ENCODE data around the gene B4GALNT4.
"Not testable (repeated sequence)": the region's sequence is repeated elsewhere in the genome, so short reads cannot be mapped to it uniquely, and the experiment has no call there.

- not testable (repeated sequence) for TF ChIP-seq EZH2 (optimal IDR thresholded peaks at IDR 0.05; ENCODE audit: low read depth, low read length)
- TF ChIP-seq, protein P1, sequence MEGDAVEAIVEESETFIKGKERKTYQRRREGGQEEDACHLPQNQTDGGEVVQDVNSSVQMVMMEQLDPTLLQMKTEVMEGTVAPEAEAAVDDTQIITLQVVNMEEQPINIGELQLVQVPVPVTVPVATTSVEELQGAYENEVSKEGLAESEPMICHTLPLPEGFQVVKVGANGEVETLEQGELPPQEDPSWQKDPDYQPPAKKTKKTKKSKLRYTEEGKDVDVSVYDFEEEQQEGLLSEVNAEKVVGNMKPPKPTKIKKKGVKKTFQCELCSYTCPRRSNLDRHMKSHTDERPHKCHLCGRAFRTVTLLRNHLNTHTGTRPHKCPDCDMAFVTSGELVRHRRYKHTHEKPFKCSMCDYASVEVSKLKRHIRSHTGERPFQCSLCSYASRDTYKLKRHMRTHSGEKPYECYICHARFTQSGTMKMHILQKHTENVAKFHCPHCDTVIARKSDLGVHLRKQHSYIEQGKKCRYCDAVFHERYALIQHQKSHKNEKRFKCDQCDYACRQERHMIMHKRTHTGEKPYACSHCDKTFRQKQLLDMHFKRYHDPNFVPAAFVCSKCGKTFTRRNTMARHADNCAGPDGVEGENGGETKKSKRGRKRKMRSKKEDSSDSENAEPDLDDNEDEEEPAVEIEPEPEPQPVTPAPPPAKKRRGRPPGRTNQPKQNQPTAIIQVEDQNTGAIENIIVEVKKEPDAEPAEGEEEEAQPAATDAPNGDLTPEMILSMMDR (IDR thresholded peaks at IDR 0.05; ENCODE audit: low read length) = not testable (repeated sequence)
Observed at GRCh38 chr11:363443-363805, 5.9 kb upstream of the B4GALNT4 start.
